Neural progenitor cell (in vitro differentiated cells): ENCODE measurements around the gene RAPGEF5. TPM values are rescaled to one million over a fixed set of nuclear protein-coding genes. Genes with fewer than 3 reads are reported as not detected.

Source experiments
- DNase-seq: peaks from one replicate; pipeline ENCODE4 v3.0.0-alpha.2; 2016; ENCODE audit warnings: low spot score
- H2AFZ ChIP-seq: fragments of 200-600 bp; sonication (generic); replicated peaks from 2 replicates; pipeline ENCODE4 v1.6.1; 2016; ENCODE audit warnings: antibody characterized with exemption
- H3F3A ChIP-seq: fragments of 200-600 bp; sonication (generic); 2 replicates; pipeline ENCODE4 v1.6.1; 2016; ENCODE audit warnings: antibody characterized with exemption, low read depth
- H3K27ac ChIP-seq: fragments of 200-600 bp; sonication (generic); 2 replicates; pipeline ENCODE4 v1.5.1; 2016; ENCODE audit warnings: mild to moderate bottlenecking
- H3K27me3 ChIP-seq: fragments of 200-600 bp; sonication (generic); 2 replicates; pipeline ENCODE4 v1.6.1; 2016; ENCODE audit warnings: mild to moderate bottlenecking, moderate library complexity
- H3K36me3 ChIP-seq: fragments of 200-600 bp; sonication (generic); 2 replicates; pipeline ENCODE4 v1.5.1; 2016
- H3K4me1 ChIP-seq: fragments of 200-600 bp; sonication (generic); 2 replicates; pipeline ENCODE4 v1.6.1; 2016; ENCODE audit warnings: mixed run types
- H3K4me2 ChIP-seq: fragments of 200-600 bp; sonication (generic); 2 replicates; pipeline ENCODE4 v1.6.1; 2016
- H3K4me3 ChIP-seq: fragments of 200-600 bp; sonication (generic); 2 replicates; pipeline ENCODE4 v1.5.1; 2016
- H3K79me2 ChIP-seq: fragments of 200-600 bp; sonication (generic); 2 replicates; pipeline ENCODE4 v1.6.1; 2016; ENCODE audit warnings: low read depth
- H3K9ac ChIP-seq: fragments of 200-600 bp; sonication (generic); 2 replicates; pipeline ENCODE4 v1.6.1; 2016
- H3K9me3 ChIP-seq: fragments of 200-600 bp; sonication (generic); 2 replicates; pipeline ENCODE4 v1.5.1; 2016; ENCODE audit warnings: low read depth
- H4K20me1 ChIP-seq: fragments of 200-600 bp; sonication (generic); 2 replicates; pipeline ENCODE4 v1.6.1; 2016; ENCODE audit warnings: low read depth
- H3K27ac Mint-ChIP-seq: 3 replicates; pipeline ENCODE4 v1.8.0; 2021; ENCODE audit warnings: mixed read lengths
- H3K27me3 Mint-ChIP-seq: 2 replicates; pipeline ENCODE4 v1.8.0; 2022; ENCODE audit warnings: low read depth, mild to moderate bottlenecking, inconsistent platforms, moderate library complexity, mixed read lengths; ENCODE audit not compliant: insufficient read depth
- H3K36me3 Mint-ChIP-seq: 3 replicates; pipeline ENCODE4 v1.8.0; 2021; ENCODE audit warnings: mixed read lengths
- H3K4me1 Mint-ChIP-seq: 3 replicates; pipeline ENCODE4 v1.8.0; 2021; ENCODE audit warnings: mixed read lengths
- H3K4me3 Mint-ChIP-seq: 3 replicates; pipeline ENCODE4 v1.8.0; 2021; ENCODE audit warnings: mild to moderate bottlenecking, moderate library complexity, mixed read lengths
- H3K9me3 Mint-ChIP-seq: 3 replicates; pipeline ENCODE4 v1.8.0; 2020; ENCODE audit warnings: mixed read lengths
- CTCF ChIP-seq: fragments of 200-600 bp; sonication (generic); IDR thresholded peaks from 2 replicates; pipeline ENCODE4 v1.5.1; 2017; ENCODE audit warnings: antibody characterized with exemption, mild to moderate bottlenecking
- EZH2 ChIP-seq: fragments of 200-600 bp; sonication (generic); IDR thresholded peaks from 2 replicates; pipeline ENCODE4 v1.6.1; 2017; ENCODE audit warnings: antibody characterized with exemption, mild to moderate bottlenecking, moderate library complexity
- EZH2phosphoT487 ChIP-seq: fragments of 200-600 bp; sonication (generic); IDR thresholded peaks from 2 replicates; pipeline ENCODE4 v1.6.1; 2017; ENCODE audit warnings: antibody characterized with exemption
- total RNA-seq: library from RNA; depleted of rRNA; stranded (reverse); fragments of >200 nt; gene quantifications from 2 replicates; pipeline ENCODE4 v1.2.3, GENCODE V29; 2015; ENCODE audit warnings: low replicate concordance

The RAPGEF5 gene
- total RNA-seq, 1 donor from 2014 or later, result 5.7 TPM

- no peaks in the 10 kb centered on the region for H3K27me3 Mint-ChIP-seq
These were observed 136.0 kb downstream of the RAPGEF5 start for GRCh38 chr7:22220941-22221340.

GRCh38 chr7:22219739-22220493 is 137.0 kb downstream of the RAPGEF5 start:
- H3F3A ChIP-seq, result no peaks in the 10 kb centered on the region
- no peaks in the 10 kb centered on the region for H3K36me3 ChIP-seq
- Mint-ChIP-seq H3K9me3 (peaks cover 13% of the 10 kb centered on the region), H3K27ac (no peak overlapping the region), H3K27me3 (no peaks in the 10 kb centered on the region), H3K36me3 (peaks cover 2% of the 10 kb centered on the region), H3K4me3 (no peak overlapping the region), H3K4me1 (peaks cover 6% of the 10 kb centered on the region)
- no peak overlapping the region for H2AFZ ChIP-seq
- H3K27me3 ChIP-seq, result no peaks in the 10 kb centered on the region
- H3K4me2 ChIP-seq, result no peak overlapping the region
- no peak overlapping the region for H3K9ac ChIP-seq
- H3K4me1 ChIP-seq, result peaks cover 6% of the 10 kb centered on the region
- no peaks in the 10 kb centered on the region for H3K9me3 ChIP-seq
- no peaks in the 10 kb centered on the region for H3K79me2 ChIP-seq
- no peak for TF ChIP-seq EZH2phosphoT487
- no peak for TF ChIP-seq EZH2
- TF ChIP-seq CTCF, result no peak
- no peaks in the 10 kb centered on the region for H4K20me1 ChIP-seq
- DNase-seq, result no peak
- H3K27ac ChIP-seq, result no peak overlapping the region
- no peak overlapping the region for H3K4me3 ChIP-seq

More at GRCh38 chr7:22220941-22221340, 136.0 kb downstream of the RAPGEF5 start:
- no peak for DNase-seq
- Histone ChIP-seq H3K27ac (no peak overlapping the region), H3K36me3 (no peaks in the 10 kb centered on the region), H3K27me3 (no peaks in the 10 kb centered on the region), H3K4me3 (no peak overlapping the region), H3K4me1 (peaks cover 6% of the 10 kb centered on the region), H3K9ac (no peak overlapping the region), H3K9me3 (no peaks in the 10 kb centered on the region), H3F3A (no peaks in the 10 kb centered on the region), H3K4me2 (no peak overlapping the region), H3K79me2 (no peaks in the 10 kb centered on the region), H2AFZ (no peak overlapping the region), H4K20me1 (no peaks in the 10 kb centered on the region)
- Mint-ChIP-seq H3K9me3 (peaks cover 13% of the 10 kb centered on the region), H3K4me1 (peaks cover 6% of the 10 kb centered on the region), H3K4me3 (no peak overlapping the region), H3K36me3 (peaks cover 2% of the 10 kb centered on the region), H3K27ac (no peak overlapping the region)
- TF ChIP-seq EZH2phosphoT487, result no peak
- TF ChIP-seq EZH2, result no peak
- TF ChIP-seq CTCF, result no peak

GRCh38 chr7:22219036-22219435 is 137.9 kb downstream of the RAPGEF5 start:
- Mint-ChIP-seq H3K4me1 (peaks cover 3% of the 10 kb centered on the region), H3K27ac (no peak overlapping the region), H3K9me3 (peaks cover 13% of the 10 kb centered on the region), H3K36me3 (peaks cover 2% of the 10 kb centered on the region), H3K4me3 (no peak overlapping the region), H3K27me3 (no peaks in the 10 kb centered on the region)
- H3K36me3 ChIP-seq, result no peaks in the 10 kb centered on the region
- no peak overlapping the region for H3K27ac ChIP-seq
- H2AFZ ChIP-seq, result peak overlapping the region; percentile 39
- H3K27me3 ChIP-seq, result no peaks in the 10 kb centered on the region
- DNase-seq, result no peak
- H3K9ac ChIP-seq, result no peak overlapping the region
- peaks cover 11% of the 10 kb centered on the region for H3K4me1 ChIP-seq
- TF ChIP-seq EZH2 (no peak), EZH2phosphoT487 (no peak), CTCF (no peak)
- no peaks in the 10 kb centered on the region for H3F3A ChIP-seq
- no peak overlapping the region for H3K4me3 ChIP-seq
- H3K79me2 ChIP-seq, result no peaks in the 10 kb centered on the region
- no peaks in the 10 kb centered on the region for H4K20me1 ChIP-seq
- H3K4me2 ChIP-seq, result no peak overlapping the region
- no peaks in the 10 kb centered on the region for H3K9me3 ChIP-seq
